Activated CD4-positive, alpha-beta T cell treated with anti-CD3 and anti-CD28 coated beads, Interleukin-2, Interleukin-6, amounts not matched to agents 100 ng/mL and 50 ng/mL, durations not matched to agents 16 hours and 8 hours (primary cell): Measurements from ENCODE around the gene SPAG17.

Experiments used
- DNase-seq: peaks from one replicate; pipeline ENCODE4 v3.0.0-alpha.2; 2020

The SPAG17 gene

GRCh38 chr1:118117521-118117920 lies 67.5 kb downstream of the SPAG17 start:
- no peak for DNase-seq

- DNase-seq: no peak
Measured at GRCh38 chr1:118116909-118117308, 68.1 kb downstream of the SPAG17 start.

- no peak for DNase-seq
Measured at GRCh38 chr1:118116401-118116800, 68.6 kb downstream of the SPAG17 start.

GRCh38 chr1:118115567-118116295 lies 69.3 kb downstream of the SPAG17 start:
- DNase-seq: no peak

- DNase-seq: no peak
Measured at GRCh38 chr1:118113261-118113660, 71.8 kb downstream of the SPAG17 start.

- DNase-seq: no peak
Measured at GRCh38 chr1:118110580-118110979, 74.4 kb downstream of the SPAG17 start.

GRCh38 chr1:118104951-118105350 lies 80.1 kb downstream of the SPAG17 start:
- DNase-seq: no peak

- DNase-seq: no peak
Measured at GRCh38 chr1:118102445-118102844, 82.6 kb downstream of the SPAG17 start.

GRCh38 chr1:118101999-118102398 lies 83.0 kb downstream of the SPAG17 start:
- DNase-seq: no peak

- DNase-seq: no peak
Measured at GRCh38 chr1:118101515-118101844, 83.5 kb downstream of the SPAG17 start.

GRCh38 chr1:118100686-118101514 lies 84.1 kb downstream of the SPAG17 start:
- no peak for DNase-seq

- DNase-seq: no peak
Measured at GRCh38 chr1:118099686-118100085, 85.3 kb downstream of the SPAG17 start.

GRCh38 chr1:118097622-118098348 lies 87.2 kb downstream of the SPAG17 start:
- DNase-seq: no peak

- DNase-seq: no peak
Measured at GRCh38 chr1:118093017-118093416, 92.0 kb downstream of the SPAG17 start.

- no peak for DNase-seq
Measured at GRCh38 chr1:118090130-118090529, 94.9 kb downstream of the SPAG17 start.

GRCh38 chr1:118085365-118085764 lies 99.7 kb downstream of the SPAG17 start:
- no peak for DNase-seq

GRCh38 chr1:118084400-118084799 lies 100.6 kb downstream of the SPAG17 start:
- no peak for DNase-seq

- DNase-seq: no peak
Measured at GRCh38 chr1:118082984-118083383, 102.0 kb downstream of the SPAG17 start.

- DNase-seq: peak; percentile 20
Measured at GRCh38 chr1:118081387-118081786, 103.6 kb downstream of the SPAG17 start.

GRCh38 chr1:118077331-118078045 lies 107.5 kb downstream of the SPAG17 start:
- DNase-seq: peak; percentile 4

- DNase-seq: no peak
Measured at GRCh38 chr1:118075116-118075515, 109.9 kb downstream of the SPAG17 start.

- DNase-seq: no peak
Measured at GRCh38 chr1:118073648-118074435, 111.2 kb downstream of the SPAG17 start.
